ENCODE results near the gene ARMH3. TPM values are rescaled to one million over a fixed set of nuclear protein-coding genes. Genes with fewer than 3 reads are reported as not detected.

The ARMH3 gene
- total RNA-seq, 2 donors from 2014 or later: 28.6 to 37.3 TPM

GRCh38 chr10:101797403-101798059 is 258.4 kb downstream of the ARMH3 start:
- ATAC-seq (no peak), DNase-seq (no peak)
- intact Hi-C loops (cut with DNase I, micrococcal nuclease): no loop called here

Other genes with a start within 250 kb of the ARMH3 start
- gene OGA, start 237.7 kb downstream of the ARMH3 start, total RNA-seq: 10 to 100 TPM; 81.9 to 83.3 TPM
- 1 to 10 TPM; 2.3 to 3.7 TPM for gene KCNIP2, start 212.4 kb downstream of the ARMH3 start, total RNA-seq
- gene HPS6, start 9.2 kb upstream of the ARMH3 start, total RNA-seq: 10 to 100 TPM; 20.3 to 25.0 TPM
- 10 to 100 TPM; 29.5 to 34.6 TPM for gene LDB1, start 64.2 kb upstream of the ARMH3 start, total RNA-seq
- 10 to 100 TPM; 14.4 to 22.1 TPM for gene PPRC1, start 76.9 kb upstream of the ARMH3 start, total RNA-seq
- 10 to 100 TPM; 30.2 to 41.5 TPM for gene NOLC1, start 96.2 kb upstream of the ARMH3 start, total RNA-seq
- gene ELOVL3, start 170.1 kb upstream of the ARMH3 start, total RNA-seq: not detected
- not detected for gene PITX3, start 185.3 kb upstream of the ARMH3 start, total RNA-seq
- gene GBF1, start 189.4 kb upstream of the ARMH3 start, total RNA-seq: 10 to 100 TPM; 52.3 to 64.3 TPM

Measured in left colon (tissue), 2 donors.